Activated naive CD4-positive, alpha-beta T cell treated with Interleukin-2 at 50 U/mL for 16 hours (primary cell): ENCODE data around the gene DUSP8.
"Not testable (repeated sequence)": the region's sequence is repeated elsewhere in the genome, so short reads cannot be mapped to it uniquely, and the experiment has no call there.

ENCODE experiments used
- DNase-seq: peaks from one replicate; pipeline ENCODE4 v3.0.0-alpha.2; 2020

DUSP8 gene

GRCh38 chr11:1584661-1585370, 12.7 kb upstream of the DUSP8 start, which contains the start of gene KRTAP5-1:
TSS of gene KRTAP5-1 (minus strand) at chr11:1585283. CDS start at chr11:1585249, 34 bp downstream.
- not testable (repeated sequence) for DNase-seq

GRCh38 chr11:1582909-1583308, 10.8 kb upstream of the DUSP8 start:
- DNase-seq, result not testable (repeated sequence)

- no peak for DNase-seq
Observed at GRCh38 chr11:1581976-1582375, 9.9 kb upstream of the DUSP8 start.

GRCh38 chr11:1576825-1577224, 4.8 kb upstream of the DUSP8 start:
- DNase-seq, result no peak

GRCh38 chr11:1575756-1576155, 3.7 kb upstream of the DUSP8 start:
- DNase-seq, result not testable (repeated sequence)

GRCh38 chr11:1574933-1575242, 2.8 kb upstream of the DUSP8 start:
- DNase-seq, result no peak

GRCh38 chr11:1574238-1574932, 2.3 kb upstream of the DUSP8 start:
- DNase-seq, result peak; percentile 69

- no peak for DNase-seq
Observed at GRCh38 chr11:1573903-1574237, 1.8 kb upstream of the DUSP8 start.

GRCh38 chr11:1573077-1573902, 1.2 kb upstream of the DUSP8 start:
- peak; percentile 37 for DNase-seq

GRCh38 chr11:1571760-1572196, 293 bp downstream of the DUSP8 start:
- no peak for DNase-seq

GRCh38 chr11:1570896-1571759, 943 bp downstream of the DUSP8 start:
- no peak for DNase-seq

GRCh38 chr11:1570531-1570895, 1.6 kb downstream of the DUSP8 start:
- no peak for DNase-seq

- no peak for DNase-seq
Observed at GRCh38 chr11:1570001-1570453, 2.0 kb downstream of the DUSP8 start.

GRCh38 chr11:1569251-1569780, 2.8 kb downstream of the DUSP8 start:
- DNase-seq, result no peak

GRCh38 chr11:1568441-1568911, 3.6 kb downstream of the DUSP8 start:
- DNase-seq, result no peak

GRCh38 chr11:1567721-1568100, 4.4 kb downstream of the DUSP8 start:
- no peak for DNase-seq

- no peak for DNase-seq
Observed at GRCh38 chr11:1567052-1567720, 4.9 kb downstream of the DUSP8 start.

- DNase-seq, result no peak
Observed at GRCh38 chr11:1566381-1567051, 5.6 kb downstream of the DUSP8 start.

- no peak for DNase-seq
Observed at GRCh38 chr11:1565904-1566247, 6.2 kb downstream of the DUSP8 start.

GRCh38 chr11:1565173-1565903, 6.7 kb downstream of the DUSP8 start:
- no peak for DNase-seq
